Measurements from ENCODE around the gene WDR5B.

Gene WDR5B

DNA sequence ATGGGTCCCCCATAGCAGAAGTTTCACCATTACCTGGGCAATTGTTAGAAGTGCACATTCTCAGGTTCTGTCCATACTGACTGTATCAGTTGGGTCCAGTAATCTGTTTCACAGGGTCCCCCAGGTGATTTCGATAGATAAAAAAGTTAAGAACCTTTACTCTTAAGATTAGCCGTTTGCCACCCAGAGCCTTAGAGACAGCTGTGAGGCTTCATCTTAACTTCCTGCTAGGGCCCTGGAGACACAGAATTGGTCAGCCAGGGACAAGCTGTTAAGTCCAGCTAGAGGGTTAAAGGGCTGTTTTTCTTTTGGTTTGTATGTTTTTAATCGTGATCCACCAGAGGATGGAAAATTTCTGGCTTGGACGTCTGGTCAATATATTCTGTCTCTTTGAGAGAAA is 25.2 kb downstream of the WDR5B start:
- WGBS (ENCODE audit: extremely low coverage, insufficient coverage, low lambda C conversion rate), result no CpG with 5 or more reads among the region's 4 CpGs
- H2BK120ac ChIP-seq (ENCODE audit: low read depth, low read length), result no peak overlapping the region
- no peak overlapping the region for H3K4me2 ChIP-seq (ENCODE audit: low read length)
- no peak overlapping the region for H3K56ac ChIP-seq (ENCODE audit: low read length)
- H4K8ac ChIP-seq (ENCODE audit: low read depth, low read length), result no peak overlapping the region
- H3K79me1 ChIP-seq (ENCODE audit: low read length), result no peaks in the 10 kb centered on the region
- no peak overlapping the region for H2AK5ac ChIP-seq (ENCODE audit: low read length)
- H2BK15ac ChIP-seq (replicated peaks; ENCODE audit: low read depth), result no peak overlapping the region
- no peaks in the 10 kb centered on the region for H3K79me2 ChIP-seq (ENCODE audit: control insufficient read depth, insufficient read depth, low read length)
- no peak overlapping the region for H3K27ac ChIP-seq (ENCODE audit: low read depth, low read length)
- no peak overlapping the region for H3K23ac ChIP-seq (ENCODE audit: low read length)
- H2BK5ac ChIP-seq (ENCODE audit: low read length), result no peak overlapping the region
- no peaks in the 10 kb centered on the region for H3K27me3 ChIP-seq (ENCODE audit: insufficient read depth, low read length, poor library complexity)
- H3K9ac ChIP-seq (ENCODE audit: low read length), result no peak overlapping the region
- H4K5ac ChIP-seq (ENCODE audit: low read length), result no peak overlapping the region
- peak; percentile 11 for DNase-seq
- no peaks in the 10 kb centered on the region for H3K36me3 ChIP-seq (ENCODE audit: control insufficient read depth, insufficient read depth, low read length)
- H3K4me1 ChIP-seq (ENCODE audit: control insufficient read depth, low read depth, low read length), result no peaks in the 10 kb centered on the region
- no peak overlapping the region for H3K18ac ChIP-seq (ENCODE audit: low read length)
- no peak overlapping the region for H3K4me3 ChIP-seq (ENCODE audit: low read length)
- H3K4ac ChIP-seq (ENCODE audit: low read depth, low read length), result no peak overlapping the region

DNA sequence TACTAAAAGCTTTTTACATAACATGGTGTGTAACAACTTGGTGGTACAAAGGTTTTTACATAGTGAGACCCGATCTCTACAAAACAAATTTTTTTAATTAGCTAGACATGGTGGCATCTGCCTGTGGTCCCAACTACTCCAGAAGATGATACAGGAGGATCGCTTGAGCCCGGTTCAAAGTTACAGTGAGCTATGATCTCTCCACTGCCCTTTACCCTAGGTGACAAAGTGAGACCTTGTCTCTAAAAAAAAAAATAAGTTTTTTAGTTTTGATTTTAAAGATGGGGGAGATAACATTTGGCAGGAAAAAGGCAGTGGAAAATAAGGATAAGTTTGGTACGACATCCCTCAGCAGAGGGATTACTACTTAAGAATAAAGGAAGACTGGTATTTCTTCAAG is 26.0 kb downstream of the WDR5B start:
- Histone ChIP-seq H3K27me3 (ENCODE audit: insufficient read depth, low read length, poor library complexity) (no peaks in the 10 kb centered on the region), H3K4me2 (ENCODE audit: low read length) (no peak overlapping the region), H3K4me3 (ENCODE audit: low read length) (no peak overlapping the region), H2BK120ac (ENCODE audit: low read depth, low read length) (no peak overlapping the region), H2BK5ac (ENCODE audit: low read length) (no peak overlapping the region), H3K4me1 (ENCODE audit: control insufficient read depth, low read depth, low read length) (no peaks in the 10 kb centered on the region), H3K9ac (ENCODE audit: low read length) (no peak overlapping the region), H4K8ac (ENCODE audit: low read depth, low read length) (no peak overlapping the region), H3K36me3 (ENCODE audit: control insufficient read depth, insufficient read depth, low read length) (no peaks in the 10 kb centered on the region), H2AK5ac (ENCODE audit: low read length) (no peak overlapping the region), H3K56ac (ENCODE audit: low read length) (no peak overlapping the region), H4K5ac (ENCODE audit: low read length) (no peak overlapping the region), H3K4ac (ENCODE audit: low read depth, low read length) (no peak overlapping the region), H3K79me1 (ENCODE audit: low read length) (no peaks in the 10 kb centered on the region), H3K27ac (ENCODE audit: low read depth, low read length) (no peak overlapping the region), H3K18ac (ENCODE audit: low read length) (no peak overlapping the region), H3K23ac (ENCODE audit: low read length) (no peak overlapping the region), H3K79me2 (ENCODE audit: control insufficient read depth, insufficient read depth, low read length) (no peaks in the 10 kb centered on the region), H2BK15ac (replicated peaks; ENCODE audit: low read depth) (no peak overlapping the region)
- no CpG with 5 or more reads among the region's 4 CpGs for WGBS (ENCODE audit: extremely low coverage, insufficient coverage, low lambda C conversion rate)
- no peak for DNase-seq

- no peak overlapping the region for H2AK5ac ChIP-seq (ENCODE audit: low read length)
- no peaks in the 10 kb centered on the region for H3K4me1 ChIP-seq (ENCODE audit: control insufficient read depth, low read depth, low read length)
- no peak overlapping the region for H3K4me3 ChIP-seq (ENCODE audit: low read length)
- H3K4ac ChIP-seq (ENCODE audit: low read depth, low read length), result no peak overlapping the region
- H4K8ac ChIP-seq (ENCODE audit: low read depth, low read length), result no peak overlapping the region
- no peak overlapping the region for H3K18ac ChIP-seq (ENCODE audit: low read length)
- no peak overlapping the region for H3K9ac ChIP-seq (ENCODE audit: low read length)
- H3K56ac ChIP-seq (ENCODE audit: low read length), result no peak overlapping the region
- H2BK120ac ChIP-seq (ENCODE audit: low read depth, low read length), result no peak overlapping the region
- no peak overlapping the region for H3K23ac ChIP-seq (ENCODE audit: low read length)
- no peak overlapping the region for H2BK5ac ChIP-seq (ENCODE audit: low read length)
- no peak overlapping the region for H3K27ac ChIP-seq (ENCODE audit: low read depth, low read length)
- H3K79me2 ChIP-seq (ENCODE audit: control insufficient read depth, insufficient read depth, low read length), result no peaks in the 10 kb centered on the region
- H2BK15ac ChIP-seq (replicated peaks; ENCODE audit: low read depth), result no peak overlapping the region
- no peaks in the 10 kb centered on the region for H3K27me3 ChIP-seq (ENCODE audit: insufficient read depth, low read length, poor library complexity)
- no peak for DNase-seq
- no peaks in the 10 kb centered on the region for H3K79me1 ChIP-seq (ENCODE audit: low read length)
- H3K36me3 ChIP-seq (ENCODE audit: control insufficient read depth, insufficient read depth, low read length), result no peaks in the 10 kb centered on the region
- no peak overlapping the region for H3K4me2 ChIP-seq (ENCODE audit: low read length)
- no peak overlapping the region for H4K5ac ChIP-seq (ENCODE audit: low read length)
Measured at GRCh38 chr3:122389197-122389596, 26.7 kb downstream of the WDR5B start.

GRCh38 chr3:122387709-122388108 is 28.2 kb downstream of the WDR5B start:
- H3K18ac ChIP-seq (ENCODE audit: low read length), result no peak overlapping the region
- H3K4ac ChIP-seq (ENCODE audit: low read depth, low read length), result no peak overlapping the region
- no peaks in the 10 kb centered on the region for H3K27me3 ChIP-seq (ENCODE audit: insufficient read depth, low read length, poor library complexity)
- H3K79me1 ChIP-seq (ENCODE audit: low read length), result no peaks in the 10 kb centered on the region
- no peak overlapping the region for H2BK120ac ChIP-seq (ENCODE audit: low read depth, low read length)
- no peak overlapping the region for H3K9ac ChIP-seq (ENCODE audit: low read length)
- WGBS (ENCODE audit: extremely low coverage, insufficient coverage, low lambda C conversion rate), result no CpG with 5 or more reads among the region's 3 CpGs
- H3K23ac ChIP-seq (ENCODE audit: low read length), result no peak overlapping the region
- no peak overlapping the region for H3K4me2 ChIP-seq (ENCODE audit: low read length)
- H3K27ac ChIP-seq (ENCODE audit: low read depth, low read length), result no peak overlapping the region
- no peak overlapping the region for H2BK5ac ChIP-seq (ENCODE audit: low read length)
- H3K79me2 ChIP-seq (ENCODE audit: control insufficient read depth, insufficient read depth, low read length), result peaks cover 1% of the 10 kb centered on the region
- no peak overlapping the region for H2BK15ac ChIP-seq (replicated peaks; ENCODE audit: low read depth)
- no peak overlapping the region for H3K56ac ChIP-seq (ENCODE audit: low read length)
- H3K4me3 ChIP-seq (ENCODE audit: low read length), result no peak overlapping the region
- no peak overlapping the region for H4K5ac ChIP-seq (ENCODE audit: low read length)
- H3K4me1 ChIP-seq (ENCODE audit: control insufficient read depth, low read depth, low read length), result no peaks in the 10 kb centered on the region
- no peaks in the 10 kb centered on the region for H3K36me3 ChIP-seq (ENCODE audit: control insufficient read depth, insufficient read depth, low read length)
- H2AK5ac ChIP-seq (ENCODE audit: low read length), result no peak overlapping the region
- H4K8ac ChIP-seq (ENCODE audit: low read depth, low read length), result no peak overlapping the region
- DNase-seq, result peak; percentile 20

GRCh38 chr3:122383771-122384697 is 31.8 kb downstream of the WDR5B start, which contains the start of gene FAM162A:
Gene FAM162A, plus strand, starts transcription at chr3:122384182. Its CDS starts 84 bp downstream, at chr3:122384266.
- peak within 1 kb of the TSS; percentile 61 for H3K4me3 ChIP-seq (ENCODE audit: low read length)
- no peak within 1 kb of the TSS for H2BK5ac ChIP-seq (ENCODE audit: low read length)
- WGBS (ENCODE audit: extremely low coverage, insufficient coverage, low lambda C conversion rate), result no CpG with 5 or more reads among the region's 52 CpGs
- peak within 1 kb of the TSS; percentile 73 for H3K9ac ChIP-seq (ENCODE audit: low read length)
- peak within 1 kb of the TSS; percentile 18 for H3K4ac ChIP-seq (ENCODE audit: low read depth, low read length)
- peak within 1 kb of the TSS; percentile 6 for H3K27ac ChIP-seq (ENCODE audit: low read depth, low read length)
- H3K79me2 ChIP-seq (ENCODE audit: control insufficient read depth, insufficient read depth, low read length), result peaks cover 20% of the 10 kb centered on the region
- H3K4me2 ChIP-seq (ENCODE audit: low read length), result peak within 1 kb of the TSS; percentile 64
- H3K4me1 ChIP-seq (ENCODE audit: control insufficient read depth, low read depth, low read length), result no peaks in the 10 kb centered on the region
- H3K27me3 ChIP-seq (ENCODE audit: insufficient read depth, low read length, poor library complexity), result no peaks in the 10 kb centered on the region
- H3K56ac ChIP-seq (ENCODE audit: low read length), result peak within 1 kb of the TSS; percentile 89
- H3K79me1 ChIP-seq (ENCODE audit: low read length), result peaks cover 3% of the 10 kb centered on the region
- peak within 1 kb of the TSS; percentile 79 for H4K8ac ChIP-seq (ENCODE audit: low read depth, low read length)
- H3K23ac ChIP-seq (ENCODE audit: low read length), result no peak within 1 kb of the TSS
- no peak within 1 kb of the TSS for H2BK15ac ChIP-seq (replicated peaks; ENCODE audit: low read depth)
- no peak within 1 kb of the TSS for H2BK120ac ChIP-seq (ENCODE audit: low read depth, low read length)
- H4K5ac ChIP-seq (ENCODE audit: low read length), result peak within 1 kb of the TSS; percentile 35
- H3K36me3 ChIP-seq (ENCODE audit: control insufficient read depth, insufficient read depth, low read length), result no peaks in the 10 kb centered on the region
- no peak within 1 kb of the TSS for H2AK5ac ChIP-seq (ENCODE audit: low read length)
- peak; percentile 97 for DNase-seq
- no peak within 1 kb of the TSS for H3K18ac ChIP-seq (ENCODE audit: low read length)
